Activated effector memory CD4-positive, alpha-beta T cell treated with anti-CD3 and anti-CD28 coated beads, Interleukin-2, amount 50 U/mL, for 16 hours (primary cell): ENCODE results near the gene KANK3.
A peak's percentile ranks its signal among the peaks of the same experiment; 100 is the strongest.
"Not testable (repeated sequence)": the region's sequence is repeated elsewhere in the genome, so short reads cannot be mapped to it uniquely, and the experiment has no call there.

ENCODE experiments used
- DNase-seq: peaks from one replicate; pipeline ENCODE4 v3.0.0-alpha.2; 2020

The KANK3 gene

GRCh38 chr19:8342684-8343482 lies at the start of gene KANK3:
Gene KANK3, minus strand, starts transcription at chr19:8343262. Its CDS starts 5,434 bp downstream, at chr19:8337828.
- DNase-seq = peak; percentile 97

DNA sequence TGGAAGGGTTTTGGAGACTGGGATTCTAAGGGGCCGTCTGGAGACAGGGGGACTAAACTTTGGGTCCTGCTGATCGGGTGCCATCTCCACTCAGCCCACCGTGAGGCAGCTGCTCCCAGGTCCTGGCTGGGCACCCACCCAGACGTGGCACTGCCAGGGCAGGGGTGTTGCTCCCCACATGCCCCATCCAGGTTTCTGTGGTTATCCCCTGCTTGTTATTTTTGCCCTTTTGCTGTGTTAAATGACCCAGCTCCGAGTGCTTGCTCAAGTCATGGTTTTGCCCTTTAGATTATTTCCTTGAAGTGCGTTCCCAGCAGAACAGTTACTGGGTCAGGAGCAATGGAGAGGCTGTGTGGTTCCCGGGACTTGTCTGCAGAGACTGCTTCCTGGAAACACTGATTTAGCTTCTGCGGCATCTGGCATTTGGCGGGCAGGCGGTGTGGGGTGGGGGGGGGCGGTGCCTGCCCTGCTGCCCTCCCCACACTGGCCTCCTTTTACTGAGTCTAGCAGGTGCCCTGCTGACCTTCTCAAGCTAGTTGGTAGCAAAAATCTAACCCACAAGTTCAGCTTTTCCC lies 49.0 kb upstream of the KANK3 start:
- no peak for DNase-seq

DNA sequence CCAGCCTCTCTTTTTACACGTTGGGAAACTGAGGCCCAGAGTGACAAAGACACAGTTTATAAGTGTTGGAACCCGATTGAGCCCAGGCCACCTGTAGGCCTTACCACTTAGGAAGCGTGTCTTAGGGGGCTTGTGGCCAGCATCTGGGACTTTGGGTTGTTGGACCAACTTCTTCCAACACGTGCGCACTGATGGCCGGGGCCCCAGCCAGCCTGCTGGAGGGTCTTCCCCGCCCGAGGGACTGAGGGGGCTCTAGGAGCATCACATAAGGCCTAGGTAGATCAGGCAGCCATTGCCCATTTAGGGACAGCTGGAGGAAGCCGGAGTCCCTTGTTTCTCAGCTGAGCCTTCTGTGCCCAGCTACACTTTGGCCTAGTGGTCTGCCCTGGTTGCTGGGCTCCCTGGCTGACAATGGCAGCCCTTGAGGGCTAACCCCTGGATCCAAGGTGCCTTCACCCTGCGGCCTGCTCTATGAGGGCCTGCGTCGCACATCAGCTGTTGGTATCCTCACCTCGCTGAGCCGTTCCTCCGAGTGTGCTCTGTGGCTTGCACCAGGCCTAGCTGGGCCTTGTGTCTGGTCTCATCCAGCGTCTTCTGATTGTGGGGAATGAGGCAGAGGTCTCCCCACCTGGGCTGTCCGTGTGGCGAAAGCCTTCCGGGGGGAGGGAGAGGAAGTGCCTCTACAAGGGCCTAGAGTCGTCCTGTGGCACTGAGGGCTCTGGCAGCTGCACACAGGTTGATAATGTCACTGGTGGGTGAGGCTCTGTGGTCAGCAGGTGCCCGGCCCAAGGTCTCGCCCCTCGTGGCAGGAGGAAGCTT lies 48.3 kb upstream of the KANK3 start:
- DNase-seq = no peak

- peak; percentile 95 for DNase-seq
These were observed 47.5 kb upstream of the KANK3 start for GRCh38 chr19:8390617-8390981.

DNA sequence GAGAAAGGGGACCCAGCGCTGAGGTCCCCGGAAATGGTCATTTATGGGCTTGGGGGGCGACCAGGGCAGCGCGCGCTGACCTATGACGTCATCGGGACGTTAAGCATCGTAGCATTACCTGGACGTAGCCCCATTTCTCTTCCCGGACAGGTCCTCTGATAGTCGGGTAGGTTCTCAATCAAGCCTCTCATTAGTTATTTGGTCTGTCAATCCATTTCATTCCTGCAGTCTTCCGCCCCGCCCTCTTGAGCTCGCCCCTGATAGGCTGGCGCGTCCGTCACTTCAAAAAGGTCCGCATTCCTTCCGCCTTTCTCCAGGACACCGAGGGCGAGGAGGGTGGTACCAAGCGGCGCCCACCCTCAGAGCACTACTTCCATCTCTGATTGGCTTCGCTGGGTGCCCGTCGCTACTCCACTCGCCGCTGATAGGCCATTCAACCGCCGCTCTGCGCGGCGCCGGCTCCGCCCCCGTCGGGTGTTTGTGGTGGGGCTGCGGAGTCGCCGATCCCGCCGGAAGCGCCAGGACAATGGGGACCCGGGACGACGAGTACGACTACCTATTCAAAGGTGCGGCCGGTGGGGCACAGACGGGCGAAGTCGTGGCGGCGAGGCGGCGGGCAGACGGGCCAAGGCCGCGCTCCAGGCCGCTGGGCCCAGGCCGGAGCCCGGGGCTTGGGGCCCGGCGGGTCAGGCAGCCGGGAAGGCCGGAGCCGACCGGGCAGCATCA lies 47.0 kb upstream of the KANK3 start, which contains the start of gene RAB11B:
Gene RAB11B (plus strand): TSS at position 470 of the 726 bp plus-strand sequence. CDS start 57 bp downstream, at position 527.
- peak; percentile 99 for DNase-seq

DNA sequence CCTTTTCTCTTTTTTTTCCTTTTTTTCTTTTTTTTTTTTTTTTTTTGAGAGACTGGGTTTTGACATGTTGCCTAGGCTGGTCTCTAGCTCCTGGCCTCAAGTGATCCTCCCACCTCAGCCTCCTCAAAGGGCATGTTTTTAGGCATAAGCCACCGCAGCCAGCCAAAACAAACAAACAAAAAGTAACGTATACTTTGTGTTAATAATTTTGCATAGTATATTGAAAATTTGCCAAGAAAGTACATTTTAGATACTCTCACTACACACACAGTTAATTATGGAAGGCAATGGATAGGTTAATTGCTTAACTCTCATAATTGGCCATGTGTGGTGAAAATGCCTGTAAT lies 45.5 kb upstream of the KANK3 start:
- no peak for DNase-seq

GRCh38 chr19:8387688-8388611 lies 44.9 kb upstream of the KANK3 start:
- DNase-seq = no peak

GRCh38 chr19:8386990-8387389 lies 43.9 kb upstream of the KANK3 start:
- no peak for DNase-seq

GRCh38 chr19:8386419-8386818 lies 43.4 kb upstream of the KANK3 start:
- not testable (repeated sequence) for DNase-seq

DNA sequence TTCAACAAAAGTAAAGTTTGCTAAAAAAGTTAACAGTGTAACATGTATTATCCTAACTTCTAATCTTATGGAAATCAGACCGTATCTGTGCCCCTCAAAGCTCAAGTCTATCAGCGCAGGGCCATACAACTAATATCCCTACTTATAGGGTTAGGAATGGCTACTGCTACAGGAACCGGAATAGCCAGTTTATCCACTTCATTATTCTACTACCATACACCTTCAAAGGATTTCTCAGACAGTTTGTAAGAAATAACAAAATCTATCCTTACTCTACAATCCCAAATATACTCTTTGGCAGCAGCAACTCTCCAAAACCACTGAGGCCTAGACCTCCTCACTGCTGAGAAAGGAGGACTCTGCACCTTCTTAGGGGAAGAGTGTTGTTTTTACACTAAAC lies 42.5 kb upstream of the KANK3 start:
- not testable (repeated sequence) for DNase-seq

DNA sequence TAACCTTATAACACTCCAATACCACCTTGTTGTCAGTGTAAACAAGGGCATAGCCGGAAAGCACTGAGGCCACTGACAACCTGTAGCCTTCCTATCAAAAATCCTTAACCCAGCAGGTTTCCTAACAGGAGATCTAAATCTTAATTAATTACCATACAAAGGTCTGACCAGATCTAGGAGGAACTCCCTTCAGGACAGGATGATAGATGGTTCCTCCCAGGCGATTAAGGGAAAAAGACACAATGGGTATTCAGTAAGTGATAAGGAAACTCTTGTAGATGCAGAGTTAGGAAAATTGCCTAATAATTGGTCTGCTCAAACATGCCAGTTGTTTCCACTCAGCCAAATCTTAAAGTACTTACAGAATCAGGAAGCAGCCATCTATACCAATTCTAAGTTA lies 42.0 kb upstream of the KANK3 start:
- DNase-seq = not testable (repeated sequence)

DNA sequence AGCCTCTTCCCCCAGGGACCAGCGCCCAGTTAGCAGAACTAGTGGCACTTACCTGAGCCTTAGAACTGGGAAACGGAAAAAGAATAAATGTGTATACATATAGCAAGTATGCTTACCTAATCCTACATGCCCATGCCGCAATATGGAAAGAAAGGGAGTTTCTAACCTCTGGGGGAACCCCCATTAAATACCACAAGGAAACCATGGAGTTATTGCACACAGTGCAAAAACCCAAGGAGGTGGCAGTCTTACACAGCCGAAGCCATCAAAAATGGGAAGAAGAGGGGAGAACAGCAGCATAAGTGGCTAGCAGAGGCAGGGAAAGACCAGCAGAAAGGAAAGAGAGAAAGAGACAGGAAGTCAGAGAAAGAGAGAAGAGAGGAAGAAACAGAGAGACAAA lies 41.5 kb upstream of the KANK3 start:
- not testable (repeated sequence) for DNase-seq

- DNase-seq = not testable (repeated sequence)
These were observed 36.3 kb upstream of the KANK3 start for GRCh38 chr19:8379156-8379891.

- DNase-seq = no peak
These were observed 34.5 kb upstream of the KANK3 start for GRCh38 chr19:8377598-8377997.

DNA sequence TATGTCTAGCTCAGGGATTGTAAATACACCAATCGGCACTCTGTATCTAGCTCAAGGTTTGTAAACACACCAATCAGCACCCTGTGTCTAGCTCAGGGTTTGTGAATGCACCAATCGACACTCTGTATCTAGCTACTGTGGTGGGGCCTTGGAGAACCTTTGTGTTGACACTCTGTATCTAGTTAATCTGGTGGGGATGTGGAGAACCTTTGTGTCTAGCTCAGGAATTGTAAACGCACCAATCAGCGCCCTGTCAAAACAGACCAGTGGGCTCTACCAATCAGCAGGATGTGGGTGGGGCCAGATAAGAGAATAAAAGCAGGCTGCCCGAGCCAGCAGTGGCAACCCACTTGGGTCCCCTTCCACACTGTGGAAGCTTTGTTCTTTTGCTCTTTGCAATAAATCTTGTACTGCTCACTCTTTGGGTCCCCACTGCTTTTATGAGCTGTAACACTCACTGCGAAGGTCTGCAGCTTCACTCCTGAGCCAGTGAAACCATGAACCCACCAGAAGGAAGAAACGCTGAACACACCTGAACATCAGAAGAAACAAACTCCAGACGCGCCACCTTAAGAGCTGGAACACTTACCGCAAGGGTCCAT lies 33.4 kb upstream of the KANK3 start:
- DNase-seq = not testable (repeated sequence)

- DNase-seq = not testable (repeated sequence)
These were observed 32.7 kb upstream of the KANK3 start for GRCh38 chr19:8375766-8376165.

GRCh38 chr19:8373867-8374813 lies 31.1 kb upstream of the KANK3 start:
- no peak for DNase-seq

- DNase-seq = no peak
These were observed 28.1 kb upstream of the KANK3 start for GRCh38 chr19:8371011-8371804.
